ENCODE data around the gene MACO1. TPM values are rescaled to one million over a fixed set of nuclear protein-coding genes. Genes with fewer than 3 reads are reported as not detected.
"Not testable (repeated sequence)": the region's sequence is repeated elsewhere in the genome, so short reads cannot be mapped to it uniquely, and the experiment has no call there.

Gene MACO1
- total and polyA plus RNA-seq, 7 donors: 2.4 to 20.2 (median 11.8) TPM

GRCh38 chr1:25458541-25459298, 28.0 kb downstream of the MACO1 start:
- no peaks in the 10 kb centered on the region for H3K9me3 ChIP-seq
- peaks cover 0 to 30% (median 21%) of the 10 kb centered on the region in 4 donors for H3K4me1 ChIP-seq
- no peak overlapping the region for H3K4me3 ChIP-seq
- 81 to 83% methylated on average over 7 of the region's 7 CpGs for WGBS, 2 donors
- no peak overlapping the region for H3K27ac ChIP-seq
- H3K27me3 ChIP-seq: no peaks in the 10 kb centered on the region
- H3K36me3 ChIP-seq: peaks cover 0 to 53% (median 5%) of the 10 kb centered on the region in 4 donors
- intact Hi-C loops (cut with DNase I): no loop called here
- TF ChIP-seq POLR2AphosphoS5 (IDR thresholded peaks at IDR 0.05): no peak
- no peak for TF ChIP-seq CTCF (IDR thresholded peaks at IDR 0.05)
- no peak for TF ChIP-seq POLR2A (IDR thresholded peaks at IDR 0.05)
- TF ChIP-seq EP300 (IDR thresholded peaks at IDR 0.05): no peak
- DNase-seq: no peak

- Histone ChIP-seq H3K27ac (peak overlapping the region in 1 of 4 donors; percentile 12), H3K4me1 (peaks cover 0 to 30% (median 21%) of the 10 kb centered on the region in 4 donors), H3K4me3 (no peak overlapping the region), H3K36me3 (peaks cover 0 to 46% (median 2%) of the 10 kb centered on the region in 4 donors), H3K27me3 (no peaks in the 10 kb centered on the region), H3K9me3 (no peaks in the 10 kb centered on the region)
- WGBS, 2 donors: 46 to 75% methylated on average over 3 of the region's 3 CpGs
- no peak for TF ChIP-seq POLR2A (IDR thresholded peaks at IDR 0.05)
- TF ChIP-seq CTCF (IDR thresholded peaks at IDR 0.05): no peak
- TF ChIP-seq EP300 (IDR thresholded peaks at IDR 0.05): no peak
- no peak for TF ChIP-seq POLR2AphosphoS5 (IDR thresholded peaks at IDR 0.05)
- intact Hi-C loops (cut with DNase I): no loop called here
- no peak for DNase-seq
Observed at GRCh38 chr1:25460020-25460419, 29.3 kb downstream of the MACO1 start.

- peaks cover 0 to 30% (median 21%) of the 10 kb centered on the region in 4 donors for H3K4me1 ChIP-seq
- intact Hi-C loops (cut with DNase I); H3K27me3 ChIP-seq; H3K4me3 ChIP-seq; H3K27ac ChIP-seq; DNase-seq; H3K9me3 ChIP-seq: not testable (repeated sequence)
- peaks cover 0 to 40% (median 2%) of the 10 kb centered on the region in 4 donors for H3K36me3 ChIP-seq
- 81 to 83% methylated on average over 4 of the region's 4 CpGs for WGBS, 2 donors
Observed at GRCh38 chr1:25460816-25461215, 30.1 kb downstream of the MACO1 start.

- Histone ChIP-seq H3K9me3 (no peaks in the 10 kb centered on the region), H3K27ac (no peak overlapping the region), H3K36me3 (peaks cover 0 to 30% (median 2%) of the 10 kb centered on the region in 4 donors), H3K4me1 (peaks cover 0 to 31% (median 22%) of the 10 kb centered on the region in 4 donors), H3K27me3 (no peaks in the 10 kb centered on the region), H3K4me3 (no peak overlapping the region)
- intact Hi-C loops (cut with DNase I): no loop called here
- no peak for DNase-seq
- 52 to 67% methylated on average over 2 of the region's 2 CpGs for WGBS, 2 donors
- no peak for TF ChIP-seq POLR2AphosphoS5 (IDR thresholded peaks at IDR 0.05)
- no peak for TF ChIP-seq EP300 (IDR thresholded peaks at IDR 0.05)
- no peak for TF ChIP-seq CTCF (IDR thresholded peaks at IDR 0.05)
- TF ChIP-seq POLR2A (IDR thresholded peaks at IDR 0.05): no peak
Observed at GRCh38 chr1:25461849-25462248, 31.2 kb downstream of the MACO1 start.

- no peak overlapping the region for H3K27ac ChIP-seq
- WGBS, 2 donors: 45 to 62% methylated on average over 5 of the region's 5 CpGs
Observed at GRCh38 chr1:25462732-25463131, 32.0 kb downstream of the MACO1 start.

More at GRCh38 chr1:25462732-25463131, 32.0 kb downstream of the MACO1 start:
- TF ChIP-seq EP300 (IDR thresholded peaks at IDR 0.05) (no peak), POLR2AphosphoS5 (IDR thresholded peaks at IDR 0.05) (no peak), POLR2A (IDR thresholded peaks at IDR 0.05) (no peak), CTCF (IDR thresholded peaks at IDR 0.05) (no peak)
- Histone ChIP-seq H3K4me3 (no peak overlapping the region), H3K9me3 (no peaks in the 10 kb centered on the region), H3K27me3 (no peaks in the 10 kb centered on the region), H3K4me1 (peaks cover 0 to 40% (median 30%) of the 10 kb centered on the region in 4 donors), H3K36me3 (peaks cover 0 to 24% (median 0%) of the 10 kb centered on the region in 4 donors)
- intact Hi-C loops (cut with DNase I): no loop called here
- DNase-seq: no peak
